ENCODE results near the gene CLHC1. TPM values are rescaled to one million over a fixed set of nuclear protein-coding genes. Genes with fewer than 3 reads are reported as not detected.

The CLHC1 gene
- total and polyA plus RNA-seq, 4 donors: 0.45 to 4.9 (median 2.6) TPM

GRCh38 chr2:55223958-55224760 is 7.9 kb downstream of the CLHC1 start:
- Histone ChIP-seq H3K27ac (ENCODE audit: low read depth in 1 of 2, low read length in 2 of 2) (peak overlapping the region in 1 of 2 donors; percentile 76), H3K9ac (ENCODE audit: low read depth in 1 of 2, low read length in 2 of 2) (no peak overlapping the region), H3K4me1 (ENCODE audit: control insufficient read depth in 4 of 4, insufficient read depth in 4 of 4, low read length in 3 of 4) (peaks cover 0 to 8% (median 1%) of the 10 kb centered on the region in 4 donors), H3K36me3 (ENCODE audit: control insufficient read depth in 4 of 4, insufficient read depth in 3 of 4, low read depth in 1 of 4, low read length in 3 of 4) (peaks cover 0 to 2% (median 0%) of the 10 kb centered on the region in 4 donors), H3K27me3 (ENCODE audit: control insufficient read depth in 4 of 4, insufficient read depth in 4 of 4, low read length in 3 of 4) (no peaks in the 10 kb centered on the region), H3K9me3 (ENCODE audit: control insufficient read depth in 4 of 4, low read length in 3 of 4) (no peaks in the 10 kb centered on the region), H3K4me3 (ENCODE audit: low read depth in 1 of 3, low read length in 3 of 3) (no peak overlapping the region)
- TF ChIP-seq, protein P1, sequence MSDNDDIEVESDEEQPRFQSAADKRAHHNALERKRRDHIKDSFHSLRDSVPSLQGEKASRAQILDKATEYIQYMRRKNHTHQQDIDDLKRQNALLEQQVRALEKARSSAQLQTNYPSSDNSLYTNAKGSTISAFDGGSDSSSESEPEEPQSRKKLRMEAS (IDR thresholded peaks at IDR 0.05): no peak
- TF ChIP-seq FOXA1 (IDR thresholded peaks at IDR 0.05) (no peak), NR2F2 (IDR thresholded peaks at IDR 0.05) (peak; percentile 55), JUND (IDR thresholded peaks at IDR 0.05) (no peak), GABPA (IDR thresholded peaks at IDR 0.05 in 1 of 2, conservative IDR thresholded peaks at IDR 0.05 in 1 of 2) (no peak), HNF4A (conservative IDR thresholded peaks at IDR 0.05) (no peak), SP1 (IDR thresholded peaks at IDR 0.05) (no peak), RXRA (IDR thresholded peaks at IDR 0.05) (peak in 1 of 2 donors; percentile 21)
- TF ChIP-seq, protein P2, sequence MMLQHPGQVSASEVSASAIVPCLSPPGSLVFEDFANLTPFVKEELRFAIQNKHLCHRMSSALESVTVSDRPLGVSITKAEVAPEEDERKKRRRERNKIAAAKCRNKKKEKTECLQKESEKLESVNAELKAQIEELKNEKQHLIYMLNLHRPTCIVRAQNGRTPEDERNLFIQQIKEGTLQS (IDR thresholded peaks at IDR 0.05): no peak
- 87% methylated on average over 25 of the region's 25 CpGs for WGBS
- no peak for DNase-seq (ENCODE audit: low spot score)

GRCh38 chr2:55213822-55214221 is 18.3 kb downstream of the CLHC1 start:
- Histone ChIP-seq H3K4me3 (ENCODE audit: low read depth in 1 of 3, low read length in 3 of 3) (no peak overlapping the region), H3K4me1 (ENCODE audit: control insufficient read depth in 4 of 4, insufficient read depth in 4 of 4, low read length in 3 of 4) (no peaks in the 10 kb centered on the region), H3K36me3 (ENCODE audit: control insufficient read depth in 4 of 4, insufficient read depth in 3 of 4, low read depth in 1 of 4, low read length in 3 of 4) (no peaks in the 10 kb centered on the region), H3K27me3 (ENCODE audit: control insufficient read depth in 4 of 4, insufficient read depth in 4 of 4, low read length in 3 of 4) (no peaks in the 10 kb centered on the region), H3K27ac (ENCODE audit: low read depth in 1 of 2, low read length in 2 of 2) (no peak overlapping the region), H3K9ac (ENCODE audit: low read depth in 1 of 2, low read length in 2 of 2) (no peak overlapping the region), H3K9me3 (ENCODE audit: control insufficient read depth in 4 of 4, low read length in 3 of 4) (no peaks in the 10 kb centered on the region)
- no peak for TF ChIP-seq CTCF (IDR thresholded peaks at IDR 0.05; ENCODE audit: low read depth, low read length, missing input control)
- TF ChIP-seq, protein P1 (IDR thresholded peaks at IDR 0.05): no peak
- TF ChIP-seq FOXA1 (IDR thresholded peaks at IDR 0.05): no peak
- no peak for TF ChIP-seq REST (IDR thresholded peaks at IDR 0.05)
- no peak for TF ChIP-seq JUND (IDR thresholded peaks at IDR 0.05)
- no peak for TF ChIP-seq RXRA (IDR thresholded peaks at IDR 0.05)
- no peak for TF ChIP-seq ZBTB33 (IDR thresholded peaks at IDR 0.05)
- no peak for TF ChIP-seq FOXA2 (IDR thresholded peaks at IDR 0.05)
- TF ChIP-seq, protein P2 (IDR thresholded peaks at IDR 0.05): no peak
- no peak for TF ChIP-seq SP1 (IDR thresholded peaks at IDR 0.05)
- no peak for TF ChIP-seq TAF1 (conservative IDR thresholded peaks at IDR 0.05)
- TF ChIP-seq EGR1 (IDR thresholded peaks at IDR 0.05; ENCODE audit: low read depth in 2 of 2): no peak
- no peak for TF ChIP-seq HNF4G (IDR thresholded peaks at IDR 0.05)
- no peak for TF ChIP-seq GABPA (IDR thresholded peaks at IDR 0.05 in 1 of 2, conservative IDR thresholded peaks at IDR 0.05 in 1 of 2)
- TF ChIP-seq YY1 (IDR thresholded peaks at IDR 0.05): no peak
- DNase-seq (ENCODE audit: low spot score): no peak
